HG03558 (cell line): Measurements from ENCODE around the gene SAMSN1.
"Not testable (repeated sequence)": the region's sequence is repeated elsewhere in the genome, so short reads cannot be mapped to it uniquely, and the experiment has no call there.

Experiments used
- ATAC-seq: cut with Tn5 transposase; IDR thresholded peaks from one replicate; pipeline ENCODE4 v1.9.1; 2021; ENCODE audit warnings: moderate number of reproducible peaks; ENCODE audit not compliant: unreplicated experiment; ENCODE audit errors: extremely low read depth

The SAMSN1 gene

DNA sequence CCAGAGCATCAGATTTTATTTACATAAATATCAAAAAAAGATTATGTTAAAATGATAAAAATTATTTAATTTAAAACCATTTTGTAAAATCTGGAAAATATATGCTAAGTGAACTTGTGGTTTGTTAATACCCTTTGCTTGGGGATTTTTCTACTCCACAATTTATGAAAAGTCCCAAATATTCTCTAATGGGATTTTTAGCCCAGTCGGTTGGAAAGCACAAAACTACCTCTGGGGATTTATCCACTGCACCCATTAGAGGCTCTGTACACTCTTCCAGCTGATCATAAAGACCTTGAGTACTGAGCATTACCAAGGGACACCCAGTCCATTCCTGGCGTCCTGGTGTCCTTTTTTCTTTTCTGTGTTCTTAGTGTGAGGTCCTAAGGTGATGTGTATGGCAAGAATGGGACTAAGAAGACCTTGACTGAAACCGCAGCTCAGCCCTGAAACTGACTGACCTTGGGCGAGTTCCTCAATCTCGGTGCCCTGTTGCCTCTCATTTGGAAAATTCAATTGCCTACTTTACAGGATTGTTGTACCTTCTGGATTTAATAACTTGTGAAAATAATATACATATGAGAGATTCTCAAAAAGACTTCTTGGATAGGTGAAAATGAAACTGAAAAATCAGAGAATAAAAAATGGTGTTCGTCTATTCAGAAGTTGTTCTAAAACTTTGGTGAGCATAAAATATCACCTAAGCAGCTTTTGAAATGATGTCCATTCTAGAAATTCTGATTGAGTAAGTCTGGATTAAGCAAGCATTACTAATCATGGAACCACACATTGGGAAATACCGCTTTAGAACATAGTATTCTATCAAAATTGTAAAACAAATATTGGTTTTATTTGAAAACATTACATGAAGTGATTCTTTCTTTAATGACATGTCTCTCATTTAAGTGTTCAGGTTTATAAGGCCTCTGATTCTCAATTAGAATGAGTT, 21.5 kb upstream of the SAMSN1 start:
- no peak for ATAC-seq

DNA sequence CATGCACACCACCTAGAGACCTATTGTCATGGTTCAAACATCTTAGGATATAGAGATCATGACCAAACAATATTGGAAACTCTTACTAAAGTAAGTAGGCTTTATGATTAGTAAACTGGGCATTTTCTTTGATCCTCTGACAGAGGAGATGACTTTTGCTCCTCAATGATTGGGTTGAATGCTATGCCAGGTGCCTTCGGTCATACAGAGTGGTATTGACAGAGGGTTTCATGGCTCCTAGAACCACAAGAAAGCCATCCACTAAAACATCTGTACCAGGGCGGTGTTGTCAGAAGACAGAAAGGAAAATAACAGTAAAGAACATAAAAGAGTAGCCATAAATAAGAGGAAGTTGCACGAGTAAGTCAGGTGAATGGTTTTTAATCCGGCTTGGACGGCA, 20.8 kb upstream of the SAMSN1 start:
- ATAC-seq, result no peak

- no peak for ATAC-seq
Measured at GRCh38 chr21:14562959-14563358, 16.8 kb upstream of the SAMSN1 start.

DNA sequence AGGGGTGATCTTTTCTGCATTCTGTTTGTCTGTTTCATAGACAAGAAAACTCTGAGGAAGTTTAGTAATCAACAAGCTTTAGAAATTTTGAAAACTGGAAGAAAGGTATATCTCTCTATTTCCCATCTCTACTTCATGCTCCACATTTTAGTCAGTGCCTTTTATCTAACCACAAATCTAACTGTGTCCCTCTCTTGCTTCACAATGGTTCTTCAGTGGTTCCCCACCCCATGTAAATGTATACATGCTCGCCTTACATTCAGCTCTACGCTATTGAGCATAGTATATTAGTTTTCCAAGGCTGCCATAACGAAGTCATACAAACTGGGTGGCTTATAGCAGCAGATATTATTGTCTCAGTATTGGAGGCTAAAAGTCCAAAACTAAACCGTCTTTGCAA, 14.4 kb upstream of the SAMSN1 start:
- no peak for ATAC-seq

GRCh38 chr21:14560139-14560538, 14.0 kb upstream of the SAMSN1 start:
- ATAC-seq, result no peak

GRCh38 chr21:14559102-14559501, 13.0 kb upstream of the SAMSN1 start:
- ATAC-seq, result no peak

DNA sequence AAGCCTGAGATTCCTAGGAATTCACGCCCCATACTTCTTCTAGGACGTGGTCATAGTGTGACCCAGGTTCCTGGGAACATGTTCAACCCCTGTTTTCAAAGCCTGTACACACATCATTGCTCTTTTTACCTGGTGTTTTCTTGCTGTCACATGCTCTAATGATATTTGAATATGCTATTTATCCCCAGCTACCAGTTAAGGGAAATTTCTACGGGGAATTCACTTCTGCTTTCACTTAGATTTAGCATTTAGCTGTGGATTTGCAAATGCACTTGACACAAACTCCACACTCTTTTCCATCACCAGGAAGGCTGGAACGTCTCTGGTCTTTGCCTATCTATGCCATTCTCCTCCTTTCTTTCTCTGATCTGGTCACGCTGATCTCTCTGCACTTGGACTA, 11.3 kb upstream of the SAMSN1 start:
- no peak for ATAC-seq

DNA sequence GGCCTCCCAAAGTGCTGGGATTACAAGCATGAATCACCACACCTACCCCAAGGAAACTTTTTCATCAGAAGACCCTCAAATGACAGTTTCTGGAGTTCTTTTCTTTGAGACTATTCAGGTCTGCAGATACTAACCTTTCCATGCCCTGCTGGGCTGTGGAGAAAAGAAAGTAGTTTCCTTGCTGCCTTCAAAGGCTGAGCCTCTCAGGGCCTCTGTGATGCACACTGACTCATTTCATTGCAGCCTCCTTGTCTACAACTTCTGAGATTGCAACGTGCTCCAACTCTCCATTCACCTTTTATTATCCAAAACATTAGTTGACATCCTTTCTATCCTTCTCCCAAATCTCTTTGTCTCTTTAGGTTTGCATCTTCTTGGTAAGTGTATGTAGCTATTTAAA, 8.8 kb upstream of the SAMSN1 start:
- no peak for ATAC-seq

DNA sequence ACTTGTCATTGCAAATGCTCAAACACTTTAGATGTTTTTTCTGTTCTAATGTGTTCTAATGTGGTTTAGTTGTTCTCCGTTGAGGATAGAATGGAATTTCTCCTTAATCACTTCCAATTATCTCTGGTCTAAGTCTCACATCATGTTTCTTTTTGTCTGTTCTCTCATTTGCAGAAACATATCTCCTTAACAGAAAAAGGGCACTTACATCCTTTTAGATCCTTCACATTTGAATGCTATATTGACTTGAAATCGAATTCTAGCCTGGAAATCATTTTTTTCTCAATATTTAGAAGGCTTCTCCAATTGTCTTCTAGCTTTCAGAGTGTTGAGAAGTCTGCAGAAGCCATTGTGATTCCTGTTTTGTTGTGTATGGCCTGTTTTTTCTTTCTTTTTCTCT, 7.3 kb upstream of the SAMSN1 start:
- ATAC-seq, result no peak

GRCh38 chr21:14551741-14552140, 5.6 kb upstream of the SAMSN1 start:
- no peak for ATAC-seq

- ATAC-seq, result no peak
Measured at GRCh38 chr21:14550135-14550534, 4.0 kb upstream of the SAMSN1 start.

DNA sequence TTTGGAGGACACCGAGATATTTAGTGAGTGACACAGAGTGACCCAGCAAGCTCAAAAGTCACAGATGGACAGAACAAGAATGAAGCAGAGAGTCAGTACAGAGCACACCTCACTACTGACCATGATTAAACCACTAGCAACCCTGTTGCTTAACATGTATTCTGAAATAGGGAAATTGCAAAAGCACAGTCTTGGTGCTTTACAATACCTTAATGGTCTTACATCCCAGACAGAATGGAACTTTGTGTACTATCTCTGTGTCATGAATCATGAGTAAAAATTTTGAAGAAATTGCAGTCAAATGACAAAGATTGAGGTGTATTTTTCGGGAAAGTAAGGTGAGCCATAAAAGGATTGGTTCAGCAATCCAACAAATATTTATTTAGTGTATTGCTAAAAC, 2.7 kb upstream of the SAMSN1 start:
- no peak for ATAC-seq

GRCh38 chr21:14547834-14548513, 1.9 kb upstream of the SAMSN1 start:
- ATAC-seq, result no peak

DNA sequence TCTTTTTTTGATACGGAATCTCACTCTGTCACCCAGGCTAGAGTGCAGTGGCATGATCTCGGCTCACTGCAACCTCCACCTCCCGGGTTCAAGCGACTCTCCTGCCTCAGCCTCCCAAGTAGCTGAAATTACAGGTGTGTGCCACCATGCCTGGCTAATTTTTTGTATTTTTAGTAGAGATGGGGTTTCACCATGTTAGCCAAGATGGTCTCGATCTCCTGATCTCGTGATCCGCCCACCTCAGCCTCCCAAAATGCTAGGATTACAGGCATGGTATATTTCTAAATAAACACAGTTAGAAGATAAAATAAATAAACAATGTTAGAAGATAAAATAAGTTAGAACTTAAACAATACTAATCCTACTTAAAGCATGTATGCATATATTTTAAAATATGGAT, 604 bp upstream of the SAMSN1 start:
- not testable (repeated sequence) for ATAC-seq

DNA sequence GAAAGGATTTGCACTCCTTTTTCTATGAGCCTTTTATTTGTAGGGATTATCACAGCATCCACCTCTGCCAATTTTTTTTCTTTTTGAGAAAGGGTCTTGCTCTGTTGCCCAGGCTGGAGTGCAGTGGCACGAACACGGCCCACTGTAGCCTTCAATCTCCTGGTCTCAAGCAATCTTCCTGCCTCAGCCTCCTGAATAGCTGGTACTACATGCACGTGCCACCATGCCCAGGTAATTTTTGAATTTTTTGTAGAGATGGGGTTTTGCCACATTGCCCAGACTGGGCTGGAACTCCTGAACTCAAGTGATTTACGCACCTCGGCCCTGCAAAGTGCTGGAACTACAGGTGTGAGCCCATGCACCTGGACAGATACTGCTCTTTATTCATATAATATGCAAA, 2.1 kb downstream of the SAMSN1 start:
- no peak for ATAC-seq

DNA sequence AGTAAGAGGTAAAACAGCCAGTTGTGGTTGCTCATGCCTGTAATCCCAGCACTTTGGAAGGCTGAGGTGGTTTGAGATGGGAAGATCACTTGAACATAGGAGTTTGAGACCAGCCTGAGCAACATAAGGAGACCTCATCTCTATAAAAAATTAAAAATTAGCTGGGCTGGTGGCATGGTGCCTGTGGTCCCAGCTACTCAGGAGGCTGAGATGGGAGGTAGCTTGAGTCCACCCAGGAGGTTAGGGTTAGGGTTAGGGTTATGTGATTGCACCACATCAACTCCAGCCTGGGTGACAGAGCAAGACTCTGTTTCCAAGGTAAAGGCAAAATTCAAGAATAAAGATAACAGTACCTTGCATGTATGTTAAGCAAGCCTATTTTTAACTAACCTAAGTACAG, 3.5 kb downstream of the SAMSN1 start:
- ATAC-seq, result no peak

DNA sequence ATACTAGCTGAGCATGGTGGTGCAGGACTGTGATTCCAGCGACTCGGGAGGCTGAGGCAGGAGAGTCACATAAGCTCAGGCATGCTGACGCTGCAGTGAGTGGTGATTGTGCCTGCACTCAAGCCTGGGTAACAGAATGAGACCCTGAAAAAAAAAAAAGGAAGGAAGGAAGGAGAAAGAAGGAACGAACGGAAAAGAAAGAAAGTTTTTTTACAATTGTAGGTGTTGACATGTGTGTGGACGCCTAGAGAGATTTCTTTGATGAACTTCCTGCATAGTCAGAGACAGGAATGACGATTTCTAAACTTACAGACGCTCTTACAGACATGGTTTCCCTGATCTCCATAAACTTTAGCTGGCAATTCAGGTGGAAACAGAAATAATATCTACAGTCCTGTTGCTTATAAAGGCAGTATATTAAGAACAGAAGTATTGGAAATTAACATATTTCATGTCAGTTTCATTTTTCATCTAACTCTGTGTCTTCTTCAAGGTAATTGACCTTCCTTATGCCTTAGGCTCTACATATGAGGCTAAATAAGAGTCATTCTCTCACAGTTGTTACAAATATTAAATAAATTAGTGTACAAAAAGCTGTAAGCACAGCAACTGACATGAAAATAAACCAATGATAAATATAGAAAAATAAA, 4.1 kb downstream of the SAMSN1 start:
- no peak for ATAC-seq

- no peak for ATAC-seq
Measured at GRCh38 chr21:14538483-14538882, 7.6 kb downstream of the SAMSN1 start.

GRCh38 chr21:14536929-14537328, 9.2 kb downstream of the SAMSN1 start:
- ATAC-seq, result no peak

- no peak for ATAC-seq
Measured at GRCh38 chr21:14535702-14536101, 10.4 kb downstream of the SAMSN1 start.
